Endothelial cell of umbilical vein (primary cell): ENCODE measurements around the gene APMAP.

Source experiments
- CTCF ChIP-seq, 2 donors: IDR thresholded peaks; 1 replicate in 1 of 2; 2 replicates in 1 of 2; pipeline ENCODE4 v1.5.1; 2011; ENCODE audit warnings: low read length in 2 of 2, mild to moderate bottlenecking in 2 of 2, moderate library complexity in 2 of 2, control low read depth in 1 of 2, inconsistent platforms in 1 of 2, low read depth in 1 of 2; ENCODE audit not compliant: insufficient read depth in 1 of 2; ENCODE audit errors: extremely low read depth in 1 of 2
- MAX ChIP-seq: IDR thresholded peaks from 2 replicates; pipeline ENCODE4 v1.6.1; 2011; ENCODE audit not compliant: insufficient read depth, insufficient read length
- POLR2A ChIP-seq: IDR thresholded peaks from 2 replicates; pipeline ENCODE4 v1.6.1; 2012; ENCODE audit warnings: low read depth, mild to moderate bottlenecking, control low read depth, low read length

- no peak for TF ChIP-seq POLR2A
- no peak for TF ChIP-seq CTCF (IDR thresholded peaks at IDR 0.05; ENCODE audit: extremely low read depth in 1 of 2, insufficient read depth in 1 of 2, low read depth in 1 of 2, low read length in 2 of 2)
- no peak for TF ChIP-seq MAX
Observed at GRCh38 chr20:24971376-24972101, 21.0 kb downstream of the APMAP start.
